KOPT-K1 (cell line): ENCODE results near the gene CEL.
"Not testable (repeated sequence)": the region's sequence is repeated elsewhere in the genome, so short reads cannot be mapped to it uniquely, and the experiment has no call there.

ENCODE experiments used
- H3K27ac ChIP-seq: fragments of 200-600 bp; sonication (generic); 2 replicates; pipeline ENCODE4 v1.5.1; 2016; ENCODE audit warnings: antibody characterized with exemption, mild to moderate bottlenecking, low read depth, low read length; ENCODE audit not compliant: poor library complexity, severe bottlenecking
- H3K36me3 ChIP-seq: fragments of 200-600 bp; sonication (generic); 2 replicates; pipeline ENCODE4 v1.5.1; 2017; ENCODE audit warnings: antibody characterized with exemption, mild to moderate bottlenecking, low read length, moderate library complexity; ENCODE audit not compliant: insufficient read depth
- H3K9me3 ChIP-seq: fragments of 200-600 bp; sonication (generic); 2 replicates; pipeline ENCODE4 v1.5.1; 2017; ENCODE audit warnings: antibody characterized with exemption, low read length, mild to moderate bottlenecking; ENCODE audit not compliant: insufficient read depth, poor library complexity, severe bottlenecking

The CEL gene

GRCh38 chr9:133080786-133081779 lies 19.3 kb downstream of the CEL start:
- not testable (repeated sequence) for H3K36me3 ChIP-seq, H3K9me3 ChIP-seq, H3K27ac ChIP-seq

DNA sequence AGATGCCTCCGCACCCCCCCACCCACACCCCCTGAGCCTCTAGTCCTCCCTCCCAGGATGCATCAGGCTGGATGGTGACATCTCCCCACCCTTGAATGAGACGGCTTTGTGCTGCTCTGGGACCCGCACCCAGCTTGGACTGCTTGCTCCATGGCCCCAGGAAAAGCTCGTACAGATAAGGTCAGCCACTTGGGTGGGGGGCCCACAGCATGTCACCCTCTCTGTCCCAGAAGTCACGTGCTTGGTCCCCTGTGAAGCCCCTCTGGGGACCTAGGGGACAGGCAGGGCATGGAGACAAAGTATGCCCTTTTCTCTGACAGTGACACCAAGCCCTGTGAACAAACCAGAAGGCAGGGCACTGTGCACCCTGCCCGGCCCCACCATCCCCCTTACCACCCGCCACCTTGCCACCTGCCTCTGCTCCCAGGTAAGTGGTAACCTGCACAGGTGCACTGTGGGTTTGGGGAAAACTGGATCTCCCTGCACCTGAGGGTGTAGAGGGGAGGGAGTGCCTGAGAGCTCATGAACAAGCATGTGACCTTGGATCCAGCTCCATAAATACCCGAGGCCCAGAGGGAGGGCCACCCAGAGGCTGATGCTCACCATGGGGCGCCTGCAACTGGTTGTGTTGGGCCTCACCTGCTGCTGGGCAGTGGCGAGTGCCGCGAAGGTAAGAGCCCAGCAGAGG lies 20.3 kb downstream of the CEL start:
- H3K36me3 ChIP-seq = not testable (repeated sequence)

GRCh38 chr9:133083688-133084087 lies 21.9 kb downstream of the CEL start:
- not testable (repeated sequence) for H3K9me3 ChIP-seq, H3K27ac ChIP-seq, H3K36me3 ChIP-seq

More for the DNA sequence above, 20.3 kb downstream of the CEL start:
- H3K27ac ChIP-seq, H3K9me3 ChIP-seq: not testable (repeated sequence)

DNA sequence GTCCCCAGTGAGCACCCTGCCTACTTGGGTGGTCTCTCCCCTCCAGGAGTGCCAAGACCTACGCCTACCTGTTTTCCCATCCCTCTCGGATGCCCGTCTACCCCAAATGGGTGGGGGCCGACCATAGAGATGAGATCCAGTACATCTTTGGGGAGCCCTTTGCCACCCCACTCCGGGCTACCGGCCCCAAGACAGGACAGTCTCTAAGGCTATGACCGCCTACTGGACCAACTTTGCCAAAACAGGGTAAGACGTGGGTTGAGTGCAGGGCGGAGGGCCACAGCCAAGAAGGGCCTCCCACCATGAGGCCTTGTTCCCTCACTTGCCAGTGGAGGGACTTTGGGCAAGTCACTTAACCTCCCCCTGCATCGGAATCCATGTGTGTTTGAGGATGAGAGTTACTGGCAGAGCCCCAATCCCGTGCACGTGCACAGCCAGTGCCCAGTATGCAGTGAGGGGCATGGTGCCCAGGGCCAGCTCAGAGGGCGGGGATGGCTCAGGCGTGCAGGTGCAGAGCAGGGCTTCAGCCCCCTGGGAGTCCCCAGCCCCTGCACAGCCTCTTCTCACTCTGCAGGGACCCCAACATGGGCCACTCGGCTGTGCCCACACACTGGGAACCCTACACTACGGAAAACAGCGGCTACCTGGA lies 24.6 kb downstream of the CEL start:
- not testable (repeated sequence) for H3K9me3 ChIP-seq, H3K27ac ChIP-seq, H3K36me3 ChIP-seq

DNA sequence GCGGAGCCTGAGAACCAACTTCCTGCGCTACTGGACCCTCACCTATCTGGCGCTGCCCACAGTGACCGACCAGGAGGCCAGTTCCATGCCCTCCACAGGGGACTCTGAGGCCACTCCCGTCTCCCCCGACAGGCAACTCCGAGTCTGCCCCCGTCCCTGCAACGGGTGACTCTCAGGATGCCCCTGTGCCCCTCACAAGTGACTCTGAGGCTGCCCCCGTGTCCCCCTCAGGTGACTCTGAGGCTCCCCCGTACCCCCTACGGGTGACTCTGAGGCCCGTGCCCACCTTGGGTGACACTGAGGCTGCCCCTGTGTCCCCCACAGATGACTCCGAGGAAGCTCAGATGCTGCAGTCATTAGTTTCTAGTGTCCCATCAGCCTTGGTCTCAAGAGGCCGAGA lies 25.1 kb downstream of the CEL start:
- no peaks in the 10 kb centered on the region for H3K36me3 ChIP-seq
- H3K27ac ChIP-seq = no peak overlapping the region
- no peaks in the 10 kb centered on the region for H3K9me3 ChIP-seq

DNA sequence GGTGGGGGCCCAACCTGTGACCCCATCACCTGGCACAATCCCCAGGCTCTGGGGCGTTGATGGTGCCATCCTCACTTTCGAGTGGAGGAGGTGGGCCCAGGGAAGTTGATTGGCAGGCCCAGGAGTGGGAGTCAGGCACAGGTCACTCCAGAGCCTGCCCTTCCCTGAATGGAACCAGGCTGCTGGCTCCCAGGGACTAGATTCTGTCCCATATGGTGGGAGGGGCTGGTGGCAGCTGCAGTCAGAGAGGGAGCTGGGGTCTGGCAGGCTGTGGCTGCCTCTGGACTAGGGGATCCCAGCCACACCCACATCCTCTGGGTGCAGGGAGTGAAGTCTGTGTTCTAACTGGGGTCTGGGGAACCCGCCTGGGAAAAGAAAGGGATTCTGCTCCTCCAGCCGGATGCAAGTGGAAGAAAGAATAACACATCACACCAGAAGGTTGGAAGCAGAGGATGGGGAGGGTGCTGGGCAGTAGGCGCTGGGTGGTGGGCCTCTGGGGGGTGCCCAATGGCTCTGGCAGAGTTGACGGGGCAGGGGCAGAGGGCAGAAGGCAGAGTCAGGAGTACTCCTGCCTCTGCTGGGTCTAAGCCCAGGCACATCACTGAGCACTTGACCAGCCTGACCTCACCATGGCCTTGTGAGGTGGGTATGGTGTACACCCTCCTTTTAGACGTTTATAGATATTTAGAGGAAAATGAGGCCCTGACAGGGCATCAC lies 25.8 kb downstream of the CEL start:
- no peak overlapping the region for H3K27ac ChIP-seq
- no peaks in the 10 kb centered on the region for H3K9me3 ChIP-seq
- no peaks in the 10 kb centered on the region for H3K36me3 ChIP-seq

DNA sequence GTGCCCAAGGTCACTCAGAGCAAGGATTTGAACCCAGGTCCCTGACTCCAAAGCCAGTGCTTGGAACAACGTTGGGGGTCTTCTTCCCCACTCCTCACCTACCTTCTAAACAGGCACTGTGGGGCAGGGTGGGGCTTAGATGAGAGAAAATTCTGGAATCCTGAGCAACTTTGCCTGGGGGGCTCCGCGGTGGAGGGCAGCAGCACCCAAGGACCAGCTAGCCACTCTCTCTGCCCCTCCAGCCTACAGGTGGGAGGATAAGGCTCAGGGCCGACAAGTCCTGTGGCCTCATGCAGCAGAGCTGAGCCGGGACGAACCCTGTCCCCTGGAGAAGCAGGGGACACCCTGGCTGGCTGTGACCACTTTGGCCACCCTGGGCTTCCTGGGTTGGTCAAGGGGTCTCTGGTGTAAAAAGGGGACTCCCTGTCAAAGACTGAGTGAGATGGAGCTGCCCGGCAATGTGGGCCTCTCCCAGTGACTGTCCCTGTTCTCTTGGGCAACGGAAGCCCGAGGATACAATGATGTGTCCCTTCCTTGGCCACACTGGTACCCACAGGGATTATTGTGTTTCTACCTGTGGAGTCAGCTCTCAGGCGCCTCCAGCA lies 26.5 kb downstream of the CEL start:
- no peaks in the 10 kb centered on the region for H3K36me3 ChIP-seq
- no peaks in the 10 kb centered on the region for H3K9me3 ChIP-seq
- peak overlapping the region; percentile 42 for H3K27ac ChIP-seq

DNA sequence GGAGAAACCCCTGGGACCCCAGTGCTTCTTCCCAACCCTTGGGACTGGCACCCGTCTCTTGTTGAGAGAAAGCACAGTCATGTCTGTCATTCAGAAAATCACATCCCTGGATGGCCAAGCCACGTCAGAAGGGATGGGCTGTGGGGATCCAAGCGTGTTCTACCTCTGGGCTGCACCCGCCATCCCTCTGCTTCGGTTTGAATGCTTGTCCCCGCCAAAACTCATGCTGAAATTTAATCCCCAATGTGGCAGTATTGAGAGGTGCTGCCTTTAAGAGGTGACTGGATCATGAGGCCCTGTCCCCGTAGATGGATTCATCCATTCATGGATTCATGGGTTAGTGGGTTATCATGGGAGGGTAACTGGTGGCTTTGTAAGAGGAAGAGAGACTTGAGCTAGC lies 27.0 kb downstream of the CEL start:
- Histone ChIP-seq H3K27ac (peak overlapping the region; percentile 42), H3K36me3 (no peaks in the 10 kb centered on the region), H3K9me3 (no peaks in the 10 kb centered on the region)

GRCh38 chr9:133089271-133089671 lies 27.5 kb downstream of the CEL start:
- Histone ChIP-seq H3K27ac (peak overlapping the region; percentile 42), H3K36me3 (no peaks in the 10 kb centered on the region), H3K9me3 (no peaks in the 10 kb centered on the region)

DNA sequence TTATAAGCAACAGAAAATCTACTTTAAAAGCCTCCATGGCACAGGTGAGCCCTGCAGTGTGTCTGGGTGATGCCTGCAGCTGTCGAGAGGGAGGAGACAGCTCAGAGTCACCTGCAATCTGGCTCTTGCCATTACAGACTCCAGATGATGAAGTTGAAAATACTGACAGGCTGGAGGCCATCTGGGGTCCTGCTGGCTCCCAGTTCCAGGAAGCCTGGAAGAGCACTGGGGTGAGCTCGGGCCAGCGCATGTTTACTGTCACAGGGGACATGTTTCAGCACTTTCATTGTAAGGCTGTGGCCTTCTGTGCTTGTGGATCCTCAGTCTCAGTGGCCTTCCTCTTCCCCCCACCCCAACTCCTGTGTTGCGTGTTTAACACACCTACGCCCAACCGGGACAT lies 28.4 kb downstream of the CEL start:
- Histone ChIP-seq H3K27ac (peak overlapping the region; percentile 25), H3K9me3 (no peaks in the 10 kb centered on the region), H3K36me3 (no peaks in the 10 kb centered on the region)

DNA sequence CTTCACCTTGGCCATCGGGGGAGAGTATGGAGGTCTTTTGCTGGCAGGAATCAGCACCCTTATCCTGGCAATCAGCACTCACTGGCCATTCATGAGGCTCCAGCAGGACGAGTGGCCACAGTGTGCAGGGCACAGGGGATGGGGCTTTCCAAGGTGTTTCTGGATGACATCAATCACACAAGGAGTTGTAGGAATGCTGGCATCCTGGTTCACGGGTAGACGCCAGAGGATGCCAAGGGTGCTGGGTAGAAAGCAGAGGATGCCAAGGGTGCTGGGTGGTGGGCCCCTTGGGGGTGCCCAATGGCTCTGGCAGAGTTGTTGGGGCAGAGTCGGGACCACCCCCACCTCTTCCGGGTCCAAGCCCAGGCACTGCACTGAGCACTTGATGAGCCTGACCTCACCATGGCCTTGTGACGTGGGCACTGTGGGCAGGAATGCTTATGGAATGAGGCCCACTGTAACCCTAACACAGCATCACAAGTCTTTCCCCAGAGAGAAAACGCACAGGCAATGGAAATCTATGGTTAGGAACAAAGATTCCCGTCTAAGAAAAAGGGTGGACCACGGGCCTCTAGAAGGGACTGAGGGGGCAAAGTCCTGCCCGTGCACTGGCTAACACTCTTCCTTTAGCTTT lies 29.1 kb downstream of the CEL start:
- Histone ChIP-seq H3K9me3 (no peaks in the 10 kb centered on the region), H3K27ac (no peak overlapping the region), H3K36me3 (no peaks in the 10 kb centered on the region)

GRCh38 chr9:133094351-133094750 lies 32.6 kb downstream of the CEL start:
- H3K27ac ChIP-seq = not testable (repeated sequence)
- H3K36me3 ChIP-seq = peaks cover 32% of the 10 kb centered on the region

GRCh38 chr9:133094842-133095393 lies 33.1 kb downstream of the CEL start:
- H3K27ac ChIP-seq = no peak overlapping the region
- H3K9me3 ChIP-seq = peaks cover 12% of the 10 kb centered on the region
- peaks cover 36% of the 10 kb centered on the region for H3K36me3 ChIP-seq

More at GRCh38 chr9:133094351-133094750, 32.6 kb downstream of the CEL start:
- H3K9me3 ChIP-seq = peaks cover 12% of the 10 kb centered on the region
